Liver (tissue), 9 donors: ENCODE results near the gene COMP. TPM values are rescaled to one million over a fixed set of nuclear protein-coding genes. Genes with fewer than 3 reads are reported as not detected.

Source experiments
- DNase-seq: peaks from one replicate; pipeline ENCODE4 v3.0.0-alpha.2; 2017; ENCODE audit warnings: low spot score
- H3K27ac ChIP-seq, 2 donors: one replicate each; pipeline ENCODE4 v1.7.0; 2013; ENCODE audit warnings: inconsistent platforms in 2 of 2, low read length in 2 of 2, control low read depth in 1 of 2, low read depth in 1 of 2, mild to moderate bottlenecking in 1 of 2
- H3K27me3 ChIP-seq, 4 donors: one replicate each; pipeline versions ENCODE4 v1.6.1 to v1.7.0; 2013; ENCODE audit warnings: low read length in 3 of 4, inconsistent platforms in 1 of 4, mild to moderate bottlenecking in 1 of 4, moderate library complexity in 1 of 4; ENCODE audit not compliant: control insufficient read depth in 4 of 4, insufficient read depth in 4 of 4
- H3K36me3 ChIP-seq, 4 donors: one replicate each; pipeline versions ENCODE4 v1.6.1 to v1.7.0; 2013; ENCODE audit warnings: low read length in 3 of 4, mild to moderate bottlenecking in 3 of 4, low read depth in 1 of 4, moderate library complexity in 1 of 4; ENCODE audit not compliant: control insufficient read depth in 4 of 4, insufficient read depth in 3 of 4
- H3K4me1 ChIP-seq, 4 donors: one replicate each; pipeline versions ENCODE4 v1.6.1 to v1.7.0; 2013; ENCODE audit warnings: low read length in 3 of 4, mild to moderate bottlenecking in 3 of 4, moderate library complexity in 1 of 4; ENCODE audit not compliant: control insufficient read depth in 4 of 4, insufficient read depth in 4 of 4
- H3K4me3 ChIP-seq, 3 donors: one replicate each; pipeline versions ENCODE4 v1.6.1 to v1.7.0; 2013; ENCODE audit warnings: low read length in 3 of 3, control low read depth in 1 of 3, low read depth in 1 of 3, mild to moderate bottlenecking in 1 of 3
- H3K9ac ChIP-seq, 2 donors: one replicate each; pipeline ENCODE4 v1.7.0; 2013; ENCODE audit warnings: low read length in 2 of 2, mild to moderate bottlenecking in 2 of 2, moderate library complexity in 2 of 2, control low read depth in 1 of 2, low read depth in 1 of 2
- H3K9me3 ChIP-seq, 4 donors: one replicate each; pipeline versions ENCODE4 v1.6.1 to v1.7.0; 2013; ENCODE audit warnings: low read length in 3 of 4; ENCODE audit not compliant: control insufficient read depth in 4 of 4
- ATF3 ChIP-seq: IDR thresholded peaks from 2 replicates; pipeline ENCODE4 v1.6.1; 2016; ENCODE audit warnings: antibody characterized with exemption
- EGR1 ChIP-seq, 2 donors: IDR thresholded peaks; 2 replicates each; pipeline ENCODE4 v1.6.1; 2016 to 2018; ENCODE audit warnings: antibody characterized with exemption in 2 of 2, low read depth in 2 of 2
- FOXA2 ChIP-seq: IDR thresholded peaks from 2 replicates; pipeline ENCODE4 v1.6.1; 2016; ENCODE audit warnings: antibody characterized with exemption
- GABPA ChIP-seq, 2 donors: IDR thresholded peaks in 1 of 2; conservative IDR thresholded peaks in 1 of 2; 2 replicates each; pipeline ENCODE4 v1.6.1; 2016; ENCODE audit warnings: antibody characterized with exemption in 2 of 2, mild to moderate bottlenecking in 1 of 2, moderate library complexity in 1 of 2
- HNF4G ChIP-seq: IDR thresholded peaks from 2 replicates; pipeline ENCODE4 v1.6.1; 2016; ENCODE audit warnings: antibody characterized with exemption
- JUND ChIP-seq, 2 donors: IDR thresholded peaks; 2 replicates each; pipeline ENCODE4 v1.6.1; 2016; ENCODE audit warnings: antibody characterized with exemption in 2 of 2
- NR2F2 ChIP-seq: IDR thresholded peaks from 2 replicates; pipeline ENCODE4 v1.6.1; 2016; ENCODE audit warnings: antibody characterized with exemption
- RAD21 ChIP-seq, 2 donors: IDR thresholded peaks; 2 replicates each; pipeline ENCODE4 v1.6.1; 2016; ENCODE audit warnings: antibody characterized with exemption in 2 of 2, mild to moderate bottlenecking in 2 of 2
- REST ChIP-seq: IDR thresholded peaks from 2 replicates; pipeline ENCODE4 v1.6.1; 2016; ENCODE audit warnings: antibody characterized with exemption, mild to moderate bottlenecking
- SP1 ChIP-seq: IDR thresholded peaks from 2 replicates; pipeline ENCODE4 v1.6.1; 2018; ENCODE audit warnings: antibody characterized with exemption, mild to moderate bottlenecking
- TAF1 ChIP-seq: conservative IDR thresholded peaks from 2 replicates; pipeline ENCODE4 v1.6.1; 2016; ENCODE audit warnings: antibody characterized with exemption, mild to moderate bottlenecking
- YY1 ChIP-seq: IDR thresholded peaks from 2 replicates; pipeline ENCODE4 v1.6.1; 2016; ENCODE audit warnings: antibody characterized with exemption, mild to moderate bottlenecking
- ZBTB33 ChIP-seq: IDR thresholded peaks from 2 replicates; pipeline ENCODE4 v1.6.1; 2016; ENCODE audit warnings: antibody characterized with exemption
- WGBS: extraction: QIAGEN DNeasy Blood & Tissue Kit; methylation state at CpG from one replicate; pipeline ENCODE4 v1.1.7; 2013; 5-methylcytosine and 5-hydroxymethylcytosine counted together
- polyA plus RNA-seq, 2 donors: library from polyadenylated mRNA; stranded (reverse) in 1 of 2; unstranded in 1 of 2; fragments of 200-250 nt in 1 of 2; fragments of >200 nt in 1 of 2; fragmentation: Nextera tagmentation in 1 of 2; extraction: Ambion mirVana in 1 of 2; gene quantifications; one replicate each; pipeline versions ENCODE4 v1.2.1 to v1.2.3, GENCODE V29; 2013 to 2015
- total RNA-seq, 2 donors: library from RNA; depleted of rRNA; stranded (reverse); fragments of >200 nt; gene quantifications; one replicate each; pipeline ENCODE4 v1.2.3, GENCODE V29; 2014
- TF ChIP-seq, protein P1 (sequence below): fragments of 150-350 bp; IDR thresholded peaks from 2 replicates; pipeline ENCODE4 v1.5.1; 2017; ENCODE audit warnings: improper control_type of control experiment, low read depth, low read length; ENCODE audit not compliant: missing input control
- TF ChIP-seq, protein P2 (sequence below): IDR thresholded peaks from 2 replicates; pipeline ENCODE4 v1.6.1; 2016; ENCODE audit warnings: antibody characterized with exemption
- donor health status: healthy.
- donor health status: healthy.
- donor health status: healthy.
- donor health status: healthy.
- donor health status: healthy.

COMP gene
- total and polyA plus RNA-seq, 4 donors: 0.03 to 0.17 TPM; not detected in 2

DNA sequence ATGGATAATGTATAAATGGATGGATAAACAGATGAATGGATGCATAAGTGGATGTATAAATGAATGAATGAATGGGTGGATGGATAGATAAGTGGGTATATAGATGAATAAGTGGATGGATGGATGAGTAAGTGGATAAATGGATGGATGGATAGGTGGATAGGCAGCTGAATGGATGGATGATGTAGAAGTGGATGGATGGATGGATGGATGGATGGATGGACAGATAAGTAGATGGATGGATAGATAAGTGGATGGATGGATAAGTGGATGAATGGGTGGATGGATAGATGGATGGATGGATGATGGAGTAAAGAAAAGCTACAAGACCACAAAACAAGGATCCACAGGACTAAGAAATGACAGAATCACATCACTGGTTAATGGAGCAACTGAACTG, 9.0 kb upstream of the COMP start:
- TF ChIP-seq SP1 (no peak), RAD21 (IDR thresholded peaks at IDR 0.05) (no peak), HNF4G (no peak), FOXA2 (no peak), JUND (IDR thresholded peaks at IDR 0.05) (no peak), YY1 (no peak), NR2F2 (no peak), GABPA (IDR thresholded peaks at IDR 0.05 in 1 of 2, conservative IDR thresholded peaks at IDR 0.05 in 1 of 2) (no peak)
- TF ChIP-seq, protein P1, sequence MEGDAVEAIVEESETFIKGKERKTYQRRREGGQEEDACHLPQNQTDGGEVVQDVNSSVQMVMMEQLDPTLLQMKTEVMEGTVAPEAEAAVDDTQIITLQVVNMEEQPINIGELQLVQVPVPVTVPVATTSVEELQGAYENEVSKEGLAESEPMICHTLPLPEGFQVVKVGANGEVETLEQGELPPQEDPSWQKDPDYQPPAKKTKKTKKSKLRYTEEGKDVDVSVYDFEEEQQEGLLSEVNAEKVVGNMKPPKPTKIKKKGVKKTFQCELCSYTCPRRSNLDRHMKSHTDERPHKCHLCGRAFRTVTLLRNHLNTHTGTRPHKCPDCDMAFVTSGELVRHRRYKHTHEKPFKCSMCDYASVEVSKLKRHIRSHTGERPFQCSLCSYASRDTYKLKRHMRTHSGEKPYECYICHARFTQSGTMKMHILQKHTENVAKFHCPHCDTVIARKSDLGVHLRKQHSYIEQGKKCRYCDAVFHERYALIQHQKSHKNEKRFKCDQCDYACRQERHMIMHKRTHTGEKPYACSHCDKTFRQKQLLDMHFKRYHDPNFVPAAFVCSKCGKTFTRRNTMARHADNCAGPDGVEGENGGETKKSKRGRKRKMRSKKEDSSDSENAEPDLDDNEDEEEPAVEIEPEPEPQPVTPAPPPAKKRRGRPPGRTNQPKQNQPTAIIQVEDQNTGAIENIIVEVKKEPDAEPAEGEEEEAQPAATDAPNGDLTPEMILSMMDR: no peak
- TF ChIP-seq, protein P2, sequence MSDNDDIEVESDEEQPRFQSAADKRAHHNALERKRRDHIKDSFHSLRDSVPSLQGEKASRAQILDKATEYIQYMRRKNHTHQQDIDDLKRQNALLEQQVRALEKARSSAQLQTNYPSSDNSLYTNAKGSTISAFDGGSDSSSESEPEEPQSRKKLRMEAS: no peak
- H3K27ac ChIP-seq: no peak overlapping the region
- no peaks in the 10 kb centered on the region for H3K4me1 ChIP-seq
- H3K27me3 ChIP-seq: peaks cover 0 to 2% (median 0%) of the 10 kb centered on the region in 4 donors
- no peak overlapping the region for H3K4me3 ChIP-seq
- no peaks in the 10 kb centered on the region for H3K36me3 ChIP-seq
- no peak for DNase-seq
- H3K9ac ChIP-seq: no peak overlapping the region
- H3K9me3 ChIP-seq: no peaks in the 10 kb centered on the region

- Histone ChIP-seq H3K9ac (no peak overlapping the region), H3K9me3 (no peaks in the 10 kb centered on the region), H3K27me3 (peaks cover 0 to 4% (median 1%) of the 10 kb centered on the region in 4 donors), H3K4me3 (no peak overlapping the region), H3K4me1 (no peaks in the 10 kb centered on the region), H3K27ac (no peak overlapping the region), H3K36me3 (no peaks in the 10 kb centered on the region)
- DNase-seq: no peak
- TF ChIP-seq EGR1 (IDR thresholded peaks at IDR 0.05; ENCODE audit: low read depth in 2 of 2) (no peak), ZBTB33 (no peak)
These were observed 8.4 kb upstream of the COMP start for GRCh38 chr19:18799389-18799970.

- no peaks in the 10 kb centered on the region for H3K9me3 ChIP-seq
- no peak for DNase-seq
- no peaks in the 10 kb centered on the region for H3K4me1 ChIP-seq
- H3K9ac ChIP-seq: no peak overlapping the region
- peaks cover 0 to 4% (median 1%) of the 10 kb centered on the region in 4 donors for H3K27me3 ChIP-seq
- 41% methylated on average over 22 of the region's 22 CpGs for WGBS
- H3K36me3 ChIP-seq: no peaks in the 10 kb centered on the region
- no peak overlapping the region for H3K27ac ChIP-seq
- H3K4me3 ChIP-seq: no peak overlapping the region
- no peak for TF ChIP-seq RAD21 (IDR thresholded peaks at IDR 0.05)
- TF ChIP-seq HNF4G: no peak
- no peak for TF ChIP-seq JUND (IDR thresholded peaks at IDR 0.05)
- TF ChIP-seq TAF1: no peak
- no peak for TF ChIP-seq ZBTB33
- TF ChIP-seq NR2F2: no peak
- TF ChIP-seq SP1: no peak
- TF ChIP-seq ATF3: no peak
- no peak for TF ChIP-seq REST
- TF ChIP-seq YY1: no peak
These were observed 7.6 kb upstream of the COMP start for GRCh38 chr19:18798384-18799352.
